GM12878 (cell line): Measurements from ENCODE around the gene RXRG. TPM values are rescaled to one million over a fixed set of nuclear protein-coding genes. Genes with fewer than 3 reads are reported as not detected.

Source experiments
- ATAC-seq: fragments of 200-7000 bp; cut with Tn5 transposase; 3 replicates; pipeline ENCODE4 v1.9.1; 2020; ENCODE audit warnings: mild to moderate bottlenecking, moderate library complexity
- BruUV-seq: library from RNA; stranded (reverse); fragments of 400-500 nt; replicated peaks from 2 replicates; lab custom pipeline; 2021; lab: Mats Ljungman, UMichigan
- CTCF ChIA-PET: fragments of 300-600 bp; sonication (Branson Sonifier 250); formaldehyde crosslinking; extraction: SDS; loops from one replicate; lab custom pipeline; 2021; ENCODE audit warnings: inconsistent platforms; lab: Yijun Ruan, JAX
- POLR2A ChIA-PET: fragments of 350-600 bp; formaldehyde crosslinking; extraction: SDS; loops from one replicate; lab custom pipeline; 2021; ENCODE audit warnings: inconsistent platforms; lab: Charles Lee
- RAD21 ChIA-PET: fragments of 300-600 bp; sonication (Branson Sonifier 250); formaldehyde crosslinking; loops from one replicate; lab custom pipeline; 2023; ENCODE audit warnings: antibody characterized with exemption; ENCODE audit not compliant: unreplicated experiment; lab: Charles Lee
- SMC1A ChIA-PET: fragments of 300-600 bp; sonication (Branson Sonifier 250); formaldehyde crosslinking; loops from one replicate; lab custom pipeline; 2023; ENCODE audit not compliant: unreplicated experiment, uncharacterized antibody; lab: Charles Lee
- DNase-seq: peaks from one replicate; pipeline ENCODE4 v3.0.0-alpha.2; 2011; ENCODE audit warnings: low read depth, low spot score
- FAIRE-seq: peaks from 3 replicates; lab custom pipeline; 2011; peaks lifted over from hg19 to GRCh38; lab: Jason Lieb, UNC
- H2AFZ ChIP-seq: 2 replicates; pipeline ENCODE4 v1.6.0; 2011; ENCODE audit warnings: low read depth, low read length, control low read depth; ENCODE audit not compliant: control insufficient read depth
- H3K27ac ChIP-seq: 2 replicates; pipeline ENCODE4 v1.5.1; 2011; ENCODE audit warnings: control low read depth; ENCODE audit not compliant: control insufficient read depth, insufficient read depth
- H3K27me3 ChIP-seq, 2 experiments: replicated peaks in 1 of 2; 2 replicates each; pipeline versions ENCODE4 v1.6.0 to v1.6.1; 2011; ENCODE audit warnings: low read length in 1 of 2; ENCODE audit not compliant: control insufficient read depth in 2 of 2, insufficient read depth in 2 of 2
- H3K36me3 ChIP-seq, 2 experiments: 2 replicates each; pipeline ENCODE4 v1.5.1; 2011; ENCODE audit warnings: low read length in 1 of 2; ENCODE audit not compliant: control insufficient read depth in 2 of 2, insufficient read depth in 2 of 2
- H3K4me1 ChIP-seq: 2 replicates; pipeline ENCODE4 v1.6.1; 2011; ENCODE audit warnings: mild to moderate bottlenecking, low read length, moderate library complexity, mixed read lengths; ENCODE audit not compliant: control insufficient read depth, insufficient read depth
- H3K4me2 ChIP-seq: 2 replicates; pipeline ENCODE4 v1.6.0; 2011; ENCODE audit warnings: control low read depth; ENCODE audit not compliant: control insufficient read depth, insufficient read depth
- H3K4me3 ChIP-seq: fragments of 200-600 bp; sonication (generic); 2 replicates; pipeline ENCODE4 v1.5.1; 2016
- H3K79me2 ChIP-seq: 2 replicates; pipeline ENCODE4 v1.6.0; 2011; ENCODE audit warnings: low read length; ENCODE audit not compliant: control insufficient read depth, insufficient read depth
- H3K9ac ChIP-seq: 2 replicates; pipeline ENCODE4 v1.8.0; 2011; ENCODE audit warnings: low read length, control low read depth, mixed read lengths; ENCODE audit not compliant: control insufficient read depth, insufficient read depth
- H3K9me3 ChIP-seq: replicated peaks from 3 replicates; pipeline ENCODE4 v1.5.1; 2011; ENCODE audit warnings: mild to moderate bottlenecking, low read length; ENCODE audit not compliant: control insufficient read depth, insufficient read depth
- H4K20me1 ChIP-seq: 2 replicates; pipeline ENCODE4 v1.6.0; 2011; ENCODE audit not compliant: control insufficient read depth, insufficient read depth
- BMI1 ChIP-seq: fragments of 450-650 bp; IDR thresholded peaks from 2 replicates; pipeline ENCODE4 v1.6.1; 2016; ENCODE audit warnings: mild to moderate bottlenecking, moderate library complexity, borderline replicate concordance
- CEBPZ ChIP-seq: fragments of 150-350 bp; IDR thresholded peaks from 2 replicates; pipeline ENCODE4 v1.6.1; 2016; ENCODE audit warnings: low read depth, low read length
- CHD4 ChIP-seq: fragments of 200-600 bp; sonication (generic); IDR thresholded peaks from 2 replicates; pipeline ENCODE4 v1.6.1; 2016; ENCODE audit warnings: mild to moderate bottlenecking
- ETV6 ChIP-seq, 2 experiments: fragments of 450-650 bp in 1 of 2; IDR thresholded peaks in 1 of 2; conservative IDR thresholded peaks in 1 of 2; 2 replicates each; pipeline ENCODE4 v1.6.1; 2014; ENCODE audit warnings: antibody characterized with exemption in 1 of 2, borderline replicate concordance in 1 of 2, low read depth in 1 of 2, mild to moderate bottlenecking in 1 of 2, moderate library complexity in 1 of 2
- JUNB ChIP-seq: IDR thresholded peaks from 2 replicates; pipeline ENCODE4 v1.6.1; 2016; ENCODE audit warnings: antibody characterized with exemption, mild to moderate bottlenecking
- KAT2A ChIP-seq: conservative IDR thresholded peaks from 2 replicates; pipeline ENCODE4 v1.6.1; 2011; ENCODE audit warnings: low read depth, low read length; ENCODE audit not compliant: control insufficient read depth
- KDM1A ChIP-seq: fragments of 200-600 bp; sonication (generic); IDR thresholded peaks from 2 replicates; pipeline ENCODE4 v1.6.1; 2016; ENCODE audit warnings: borderline replicate concordance
- MEF2B ChIP-seq: fragments of 450-650 bp; IDR thresholded peaks from 2 replicates; pipeline ENCODE4 v1.6.1; 2018; ENCODE audit warnings: mild to moderate bottlenecking, moderate library complexity; ENCODE audit not compliant: partially characterized antibody, poor library complexity, severe bottlenecking
- NFIC ChIP-seq: IDR thresholded peaks from 2 replicates; pipeline ENCODE4 v1.6.1; 2012; ENCODE audit warnings: low read depth, mild to moderate bottlenecking, inconsistent platforms, low read length, moderate library complexity
- RBBP5 ChIP-seq: fragments of 200-600 bp; sonication (generic); conservative IDR thresholded peaks from 2 replicates; pipeline ENCODE4 v1.6.1; 2016
- RELA ChIP-seq: fragments of 450-650 bp; IDR thresholded peaks from 2 replicates; pipeline ENCODE4 v1.8.0; 2014; ENCODE audit warnings: borderline replicate concordance; ENCODE audit not compliant: partially characterized antibody
- RUNX3 ChIP-seq: IDR thresholded peaks from 2 replicates; pipeline ENCODE4 v1.6.1; 2012; ENCODE audit warnings: low read length, inconsistent platforms
- SIN3A ChIP-seq: IDR thresholded peaks from 2 replicates; pipeline ENCODE4 v1.6.1; 2012; ENCODE audit warnings: low read depth, low read length, improper control_type of control experiment
- SMAD1 ChIP-seq: fragments of 450-650 bp; IDR thresholded peaks from 2 replicates; pipeline ENCODE4 v1.6.1; 2018; ENCODE audit warnings: mild to moderate bottlenecking, low read depth; ENCODE audit not compliant: partially characterized antibody
- SREBF2 ChIP-seq: IDR thresholded peaks from 2 replicates; pipeline ENCODE4 v1.6.1; 2012; ENCODE audit warnings: mild to moderate bottlenecking, low read length
- STAT3 ChIP-seq: IDR thresholded peaks from 2 replicates; pipeline ENCODE4 v1.6.1; 2011; ENCODE audit warnings: low read depth, low read length, improper control_type of control experiment
- WGBS: methylation state at CpG from one replicate; pipeline ENCODE4 v1.1.6; 2016; ENCODE audit warnings: low lambda C conversion rate; ENCODE audit not compliant: insufficient replicate concordance, insufficient coverage; ENCODE audit errors: missing lambda C conversion rate; 5-methylcytosine and 5-hydroxymethylcytosine counted together
- in situ Hi-C: fragments of 300-500 bp; cut with MboI; formaldehyde crosslinking; loops from 9 replicates; pipeline ENCODE4 v1.14.3; 2018; ENCODE audit warnings: mixed read lengths
- intact Hi-C: fragments of 100-400 bp; cut with micrococcal nuclease; formaldehyde crosslinking; loops from one replicate; pipeline ENCODE4 v1.14.2; 2022; ENCODE audit not compliant: unreplicated experiment
- polyA plus RNA-seq, 11 experiments: library from polyadenylated mRNA; depleted of rRNA in 4 of 11; unstranded in 6 of 11; stranded (reverse) in 5 of 11; fragments of >200 nt; fragmentation: Nextera tagmentation in 4 of 11; fragmentation: Illumina TruSeq in 1 of 11; extraction: Ambion mirVana in 4 of 11; extraction: Trizol in 1 of 11; gene quantifications; 1 replicate in 1 of 11; 2 replicates in 10 of 11; pipeline versions ENCODE4 v1.2.1 to v1.2.3, GENCODE V29; 2011 to 2016; ENCODE audit warnings: inconsistent platforms in 2 of 11, missing spikeins in 2 of 11, low read depth in 1 of 11
- total RNA-seq, 4 experiments: library from RNA; depleted of rRNA in 3 of 4; stranded (reverse); fragments of >200 nt in 3 of 4; fragmentation: Illumina TruSeq in 1 of 4; extraction: Trizol in 1 of 4; gene quantifications; 2 replicates each; pipeline versions ENCODE4 v1.2.1 to v1.2.3, GENCODE V29; 2013 to 2021
- TF ChIP-seq, protein P1 (sequence below): IDR thresholded peaks from 2 replicates; pipeline ENCODE4 v1.6.1; 2011; ENCODE audit warnings: mild to moderate bottlenecking, low read depth, low read length, moderate library complexity; ENCODE audit not compliant: insufficient replicate concordance
- TF ChIP-seq, protein P2 (sequence below): IDR thresholded peaks from 2 replicates; pipeline ENCODE4 v1.6.1; 2011; ENCODE audit warnings: borderline replicate concordance, low read depth, mild to moderate bottlenecking, moderate library complexity, low read length; ENCODE audit not compliant: insufficient read depth, poor library complexity, severe bottlenecking

The RXRG gene
- total and polyA plus RNA-seq, 10 of the 15 experiments (the other 5 are each of a cell fraction or from before 2014, with no cell fraction given) = 0.10 TPM; not detected in 9

DNA sequence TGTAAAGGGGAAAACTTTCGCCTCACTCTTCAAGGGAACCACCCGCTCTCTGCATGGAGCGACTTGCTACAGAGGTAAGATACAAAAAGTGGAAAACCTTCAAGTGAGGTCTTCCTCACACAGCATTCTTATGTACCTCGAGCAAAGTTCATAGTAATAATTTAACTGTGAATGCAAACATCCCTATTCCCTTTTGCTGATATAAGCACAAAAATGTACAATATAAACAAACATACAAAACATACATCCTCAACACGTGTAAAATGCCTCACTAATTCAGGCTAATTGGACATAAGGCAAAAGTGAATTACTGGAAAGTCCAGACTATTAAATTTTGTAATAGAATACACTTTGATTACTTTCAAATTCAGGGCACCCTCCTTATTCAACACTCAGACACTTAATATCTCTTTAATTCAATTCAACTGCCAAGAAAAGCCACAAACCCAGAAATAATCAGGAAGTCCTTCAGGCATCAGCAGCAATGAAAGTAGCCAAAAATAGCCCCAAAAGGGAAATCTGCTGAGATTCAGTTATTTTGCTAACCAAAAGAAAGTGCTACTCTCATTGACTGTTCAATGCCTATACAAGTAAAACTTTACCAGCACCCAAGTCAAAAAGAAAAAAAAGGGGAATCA lies 73.2 kb downstream of the RXRG start:
- no TSS peak for BruUV-seq
- Histone ChIP-seq H2AFZ (no peak overlapping the region), H3K27me3 (peaks cover 2% of the 10 kb centered on the region in 2 experiments; a peak in 2 of 4 replicates), H3K4me1 (peaks cover 4% of the 10 kb centered on the region; the same call in 1 of the 2 replicates), H3K9ac (no peak overlapping the region), H3K4me3 (no peak overlapping the region), H4K20me1 (no peaks in the 10 kb centered on the region; the same call in 1 of the 2 replicates), H3K27ac (no peak overlapping the region), H3K36me3 (no peaks in the 10 kb centered on the region), H3K9me3 (no peaks in the 10 kb centered on the region; the same call in 2 of the 3 replicates), H3K4me2 (no peak overlapping the region), H3K79me2 (no peaks in the 10 kb centered on the region)
- SMC1A ChIA-PET = no interaction called here
- TF ChIP-seq CEBPZ (no peak), KAT2A (no peak), RELA (no peak), ETV6 (conservative IDR thresholded peaks at IDR 0.05 in 1 of 2, IDR thresholded peaks at IDR 0.05 in 1 of 2; ENCODE audit: borderline replicate concordance in 1 of 2, low read depth in 1 of 2) (no peak), KDM1A (no peak), SIN3A (no peak), STAT3 (no peak), RBBP5 (no peak), NFIC (no peak), SMAD1 (no peak), CHD4 (no peak), SREBF2 (no peak), BMI1 (no peak), RUNX3 (no peak), MEF2B (no peak), JUNB (no peak)
- TF ChIP-seq, protein P1, sequence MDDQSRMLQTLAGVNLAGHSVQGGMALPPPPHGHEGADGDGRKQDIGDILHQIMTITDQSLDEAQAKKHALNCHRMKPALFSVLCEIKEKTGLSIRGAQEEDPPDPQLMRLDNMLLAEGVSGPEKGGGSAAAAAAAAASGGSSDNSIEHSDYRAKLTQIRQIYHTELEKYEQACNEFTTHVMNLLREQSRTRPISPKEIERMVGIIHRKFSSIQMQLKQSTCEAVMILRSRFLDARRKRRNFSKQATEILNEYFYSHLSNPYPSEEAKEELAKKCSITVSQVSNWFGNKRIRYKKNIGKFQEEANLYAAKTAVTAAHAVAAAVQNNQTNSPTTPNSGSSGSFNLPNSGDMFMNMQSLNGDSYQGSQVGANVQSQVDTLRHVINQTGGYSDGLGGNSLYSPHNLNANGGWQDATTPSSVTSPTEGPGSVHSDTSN = no peak
- TF ChIP-seq, protein P2, sequence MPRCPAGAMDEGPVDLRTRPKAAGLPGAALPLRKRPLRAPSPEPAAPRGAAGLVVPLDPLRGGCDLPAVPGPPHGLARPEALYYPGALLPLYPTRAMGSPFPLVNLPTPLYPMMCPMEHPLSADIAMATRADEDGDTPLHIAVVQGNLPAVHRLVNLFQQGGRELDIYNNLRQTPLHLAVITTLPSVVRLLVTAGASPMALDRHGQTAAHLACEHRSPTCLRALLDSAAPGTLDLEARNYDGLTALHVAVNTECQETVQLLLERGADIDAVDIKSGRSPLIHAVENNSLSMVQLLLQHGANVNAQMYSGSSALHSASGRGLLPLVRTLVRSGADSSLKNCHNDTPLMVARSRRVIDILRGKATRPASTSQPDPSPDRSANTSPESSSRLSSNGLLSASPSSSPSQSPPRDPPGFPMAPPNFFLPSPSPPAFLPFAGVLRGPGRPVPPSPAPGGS = no peak
- ATAC-seq (no peak), FAIRE-seq (no peak), DNase-seq (no peak)
- RAD21 ChIA-PET = no interaction called here
- WGBS = 0% methylated on average over 5 of the region's 5 CpGs
- intact Hi-C loops = no loop called here
- in situ Hi-C loops = no loop called here
- POLR2A ChIA-PET = no interaction called here
- CTCF ChIA-PET = interaction anchor here (0.7 to 5.3 kb wide), 2 partner anchors 10 to 59 kb away, joined by 3 to 38 read pairs; no protein-coding TSS in a partner anchor
